Occipital lobe (tissue), 2 donors: ENCODE measurements around the gene HADH. TPM values are rescaled to one million over a fixed set of nuclear protein-coding genes. Genes with fewer than 3 reads are reported as not detected.
A peak's percentile ranks its signal among the peaks of the same experiment; 100 is the strongest.
"Not testable (repeated sequence)": the region's sequence is repeated elsewhere in the genome, so short reads cannot be mapped to it uniquely, and the experiment has no call there.

Experiments
- DNase-seq: peaks from one replicate; lab custom pipeline; 2025; lab: John Stamatoyannopoulos, UW
- total RNA-seq: library from RNA; depleted of rRNA; stranded (reverse); fragments of >200 nt; gene quantifications from one replicate; pipeline ENCODE4 v1.2.3, GENCODE V29; 2014

The HADH gene
- total RNA-seq = 10.1 TPM

DNA sequence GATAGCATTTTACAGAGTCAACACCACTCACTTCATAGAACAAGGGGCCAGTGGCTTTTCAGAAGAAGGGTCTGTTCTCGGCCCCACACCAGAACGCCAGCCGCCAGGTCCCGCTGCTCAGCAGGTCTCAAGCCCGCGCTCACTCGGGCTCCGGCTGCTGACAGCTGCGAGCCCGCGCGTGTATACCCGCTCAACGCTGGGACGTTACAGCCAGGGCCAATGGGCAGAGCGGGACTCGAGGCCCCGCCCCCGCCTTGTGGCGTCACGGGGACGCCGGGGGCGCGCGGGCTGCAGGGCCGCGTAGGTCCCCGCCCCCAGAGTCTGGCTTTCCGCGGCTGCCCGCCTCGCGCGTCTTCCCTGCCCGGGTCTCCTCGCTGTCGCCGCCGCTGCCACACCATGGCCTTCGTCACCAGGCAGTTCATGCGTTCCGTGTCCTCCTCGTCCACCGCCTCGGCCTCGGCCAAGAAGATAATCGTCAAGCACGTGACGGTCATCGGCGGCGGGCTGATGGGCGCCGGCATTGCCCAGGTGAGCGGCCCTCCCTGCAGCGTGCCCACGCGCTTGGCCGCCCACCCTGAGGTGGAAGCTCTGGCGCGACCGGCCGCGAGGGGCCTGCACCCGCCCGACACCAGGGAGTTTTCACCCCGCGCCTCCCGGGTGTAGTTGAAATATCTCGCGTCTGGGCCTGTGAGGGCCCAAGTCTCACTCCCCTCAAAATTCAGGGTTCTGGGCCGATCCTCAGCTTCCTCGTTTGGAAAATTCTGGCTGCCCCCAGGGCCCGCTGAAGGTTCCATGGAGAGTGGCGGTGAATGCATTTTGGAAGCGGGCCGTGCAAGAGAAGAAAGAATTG lies at the start of gene HADH:
TSS of gene HADH (plus strand) at position 353 of the 850 bp plus-strand sequence. CDS start at position 397, 44 bp downstream.
- peak; percentile 91 for DNase-seq

DNA sequence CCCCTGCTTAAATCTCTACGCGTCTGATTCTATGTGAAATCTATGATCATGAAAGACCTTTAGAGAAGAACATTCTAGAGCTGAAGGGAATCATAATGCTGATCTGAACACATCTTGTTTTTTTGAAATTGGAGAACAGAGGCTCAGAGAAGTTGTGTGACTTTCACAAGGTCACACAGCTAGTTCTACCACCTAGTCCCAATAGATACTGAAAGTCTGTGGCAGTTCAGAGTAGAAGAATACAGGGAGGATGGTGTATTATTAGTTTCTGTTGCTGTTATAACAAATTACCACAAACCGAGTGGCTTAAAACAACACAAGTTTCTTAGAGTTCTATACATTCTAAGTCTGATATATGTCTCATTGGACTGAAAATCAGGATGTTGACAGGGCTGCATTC lies 43.9 kb upstream of the HADH start:
- no peak for DNase-seq

DNA sequence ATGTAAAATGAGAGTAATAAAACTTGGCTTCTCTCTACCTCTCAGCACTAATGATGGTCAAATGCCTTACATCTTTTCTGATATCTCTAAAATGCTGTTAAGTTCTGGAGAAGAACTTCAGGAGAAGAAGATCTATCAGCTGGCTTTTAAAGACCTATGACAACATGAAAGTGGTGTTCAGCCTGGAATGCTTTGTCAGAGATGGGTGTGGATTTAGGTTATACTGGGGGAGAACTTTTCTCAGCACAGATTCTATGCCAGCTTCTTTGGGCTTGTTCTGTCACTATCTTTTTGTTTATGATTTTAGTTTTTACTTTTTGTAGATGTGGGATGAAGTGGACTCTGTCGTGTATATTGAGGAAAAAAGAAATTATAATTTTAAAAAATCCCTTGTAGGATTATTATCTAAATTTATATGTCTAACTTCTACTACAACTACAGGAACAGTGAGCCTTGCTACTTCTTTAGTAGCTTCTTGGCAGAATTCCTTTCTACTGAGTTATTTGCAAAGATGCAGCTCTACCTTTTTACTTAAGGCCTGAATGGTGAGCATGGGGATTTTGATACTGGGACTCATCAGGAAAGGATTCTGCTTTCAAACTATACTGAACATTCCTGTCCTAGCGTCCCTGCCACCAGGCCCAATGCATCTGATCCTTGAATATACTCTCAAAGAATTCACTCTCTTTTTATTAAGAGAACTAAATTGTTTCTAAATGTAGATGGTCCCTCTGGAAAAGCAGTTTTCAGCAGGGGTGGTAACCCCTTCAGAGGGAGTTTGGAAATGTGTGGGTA lies 38.7 kb upstream of the HADH start:
- no peak for DNase-seq

DNA sequence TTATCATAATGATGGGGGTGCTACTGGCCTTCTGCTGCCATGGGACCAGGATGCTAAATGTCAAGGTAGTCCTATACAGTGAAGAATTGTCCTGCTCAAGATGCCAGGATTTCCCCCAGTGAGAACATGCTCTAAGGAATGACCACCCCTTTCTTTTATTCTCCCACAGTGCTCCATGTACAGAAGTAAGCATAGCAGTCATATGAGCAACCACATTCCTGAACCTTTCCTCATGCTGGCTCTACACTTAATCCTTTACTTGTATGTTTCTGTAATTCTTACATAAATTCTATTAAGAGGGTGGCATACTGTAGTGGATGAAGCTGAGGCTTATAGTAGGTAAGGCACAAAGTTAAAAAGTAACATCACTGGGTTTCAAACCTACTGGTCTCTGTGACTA lies 38.1 kb upstream of the HADH start:
- no peak for DNase-seq

DNA sequence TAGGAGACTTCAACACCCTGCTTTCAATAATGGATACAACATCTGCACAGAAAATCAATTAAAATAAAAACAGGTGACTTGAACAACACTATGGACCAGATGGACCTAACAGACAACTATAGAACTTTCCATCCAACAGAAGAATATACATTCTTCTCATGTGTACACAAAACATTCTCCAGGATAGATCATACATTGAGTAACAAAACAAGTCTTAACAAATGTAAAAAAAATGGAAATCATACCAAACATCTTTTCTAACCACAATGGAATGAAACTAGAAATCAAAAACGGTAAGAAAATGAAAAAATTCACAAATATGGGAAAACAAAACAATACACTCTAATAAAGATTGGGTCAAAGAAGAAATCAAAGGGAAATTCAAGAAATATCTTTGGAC lies 33.7 kb upstream of the HADH start:
- DNase-seq = no peak

DNA sequence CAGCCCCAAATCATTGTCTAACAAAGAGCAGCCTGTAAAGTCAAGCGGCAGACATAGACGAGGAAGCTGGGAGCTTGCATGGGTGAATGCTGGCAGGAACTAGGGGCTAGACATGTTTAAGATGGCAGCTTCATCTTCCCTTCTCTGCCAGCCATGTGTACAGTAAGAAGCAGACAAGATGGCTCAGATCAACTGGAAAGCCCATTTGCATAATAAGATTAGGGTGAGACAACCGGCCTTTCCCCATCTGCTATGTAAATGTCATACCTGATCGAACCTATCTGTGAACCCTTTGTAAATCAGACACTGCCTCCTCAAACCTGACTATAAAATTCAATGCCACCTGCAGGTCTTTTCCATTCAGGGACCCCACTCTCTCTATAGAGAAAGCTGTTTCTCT lies 22.8 kb upstream of the HADH start:
- no peak for DNase-seq

DNA sequence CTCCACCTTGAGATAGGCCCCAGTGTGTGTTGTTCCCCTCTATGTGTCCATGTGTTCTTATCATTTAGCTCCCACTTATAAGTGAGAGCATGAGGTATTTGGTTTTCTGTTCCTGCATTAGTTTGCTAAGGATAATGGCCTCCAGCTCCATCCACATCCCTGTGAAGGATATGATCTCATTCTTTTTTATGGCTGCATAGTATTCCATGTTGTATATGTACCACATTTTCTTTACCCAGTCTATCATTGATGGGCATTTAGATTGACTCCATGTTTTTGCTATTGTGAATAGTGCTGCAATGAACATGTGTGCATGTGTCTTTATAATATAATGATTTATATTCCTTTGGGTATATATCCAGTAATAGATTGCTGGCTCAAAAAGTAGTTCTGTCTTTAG lies 22.2 kb upstream of the HADH start:
- not testable (repeated sequence) for DNase-seq

DNA sequence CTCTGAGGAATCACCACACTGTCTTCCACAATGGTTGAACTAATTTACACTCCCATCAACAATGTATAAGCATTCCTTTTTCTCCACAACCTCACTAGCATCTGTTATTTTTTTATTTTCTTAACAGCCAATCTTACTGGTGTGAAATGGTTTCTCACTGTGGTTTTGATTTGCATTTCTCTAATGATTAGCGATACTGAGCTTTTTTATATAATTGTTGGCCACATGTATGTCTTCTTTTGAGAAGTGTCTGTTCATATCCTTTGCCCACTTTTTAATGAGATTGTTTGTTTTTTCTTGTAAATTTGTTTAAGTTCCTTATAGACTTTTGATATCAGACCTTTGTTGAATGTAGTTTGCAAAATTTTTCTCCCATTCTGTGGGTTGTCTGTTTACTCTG lies 21.8 kb upstream of the HADH start:
- DNase-seq = not testable (repeated sequence)

DNA sequence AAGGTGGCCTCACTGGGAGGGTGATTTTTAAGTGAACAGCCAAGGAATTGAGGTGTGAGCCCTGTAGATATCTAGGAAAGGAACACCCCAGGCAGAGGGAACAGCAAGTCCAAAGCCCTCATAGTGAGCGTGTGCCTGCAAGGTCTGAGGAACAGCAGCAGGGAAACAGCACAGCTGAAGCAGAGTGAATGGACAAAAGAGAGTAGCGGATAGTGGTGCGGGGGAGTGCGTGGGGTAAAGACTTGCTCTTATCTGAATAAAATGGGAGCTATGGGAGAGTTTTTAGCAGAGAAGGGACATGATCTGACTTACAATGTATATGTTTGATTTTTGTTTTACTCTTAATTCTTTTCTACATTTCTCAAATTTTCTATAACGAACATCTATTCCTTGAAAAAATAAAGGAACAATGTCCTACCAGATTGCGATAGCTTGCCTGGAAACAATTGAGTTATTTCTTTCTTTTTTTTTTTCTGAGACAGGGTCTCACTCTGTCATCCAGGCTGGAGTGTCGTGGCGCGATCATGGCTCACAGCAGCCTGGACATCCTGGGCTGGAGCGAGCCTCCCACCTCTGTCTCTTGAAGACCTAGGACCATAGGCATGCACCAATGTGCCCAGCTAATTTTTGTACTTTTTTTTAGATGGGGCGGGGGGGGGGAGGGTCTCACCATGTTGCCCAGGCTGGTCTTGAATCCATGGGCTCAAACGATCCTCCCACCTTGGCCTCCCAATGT lies 19.5 kb upstream of the HADH start:
- no peak for DNase-seq

DNA sequence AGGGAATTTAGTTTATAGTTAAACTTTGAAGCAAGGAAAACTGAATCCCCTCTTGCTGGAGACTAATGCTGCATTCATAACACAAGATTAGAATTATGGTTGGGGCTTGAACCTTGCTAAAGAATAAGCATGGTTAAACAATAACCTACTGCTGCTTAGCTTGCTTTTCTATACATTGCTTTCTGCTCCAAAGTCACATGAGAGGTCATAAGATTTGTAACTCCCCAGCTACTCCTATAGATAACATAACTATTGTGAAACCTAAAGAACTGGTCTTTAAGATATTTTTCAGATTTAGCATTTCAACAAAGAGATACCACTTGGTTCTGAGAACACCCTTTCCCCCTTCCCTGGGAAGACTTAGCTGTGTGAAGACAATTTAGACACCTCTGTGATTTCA lies 17.1 kb upstream of the HADH start:
- DNase-seq = no peak

DNA sequence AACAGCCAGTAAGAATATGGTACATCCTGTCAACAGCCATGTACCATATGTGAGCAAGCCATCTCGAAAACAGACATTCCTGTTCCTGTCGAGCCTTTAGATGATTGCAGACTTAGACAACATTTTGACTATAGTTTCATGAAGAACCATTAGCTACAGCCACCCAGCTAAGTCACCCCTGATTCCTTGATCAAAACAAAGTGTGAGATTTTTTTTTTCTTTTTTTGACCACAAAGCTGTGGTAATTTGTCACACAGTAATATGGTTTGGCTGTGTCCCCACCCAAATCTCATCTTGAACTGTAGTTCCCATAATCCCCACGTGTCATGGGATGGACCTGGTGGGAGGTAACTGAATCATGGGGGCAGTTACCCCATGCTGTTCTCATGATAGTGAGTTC lies 15.2 kb upstream of the HADH start:
- DNase-seq = no peak

DNA sequence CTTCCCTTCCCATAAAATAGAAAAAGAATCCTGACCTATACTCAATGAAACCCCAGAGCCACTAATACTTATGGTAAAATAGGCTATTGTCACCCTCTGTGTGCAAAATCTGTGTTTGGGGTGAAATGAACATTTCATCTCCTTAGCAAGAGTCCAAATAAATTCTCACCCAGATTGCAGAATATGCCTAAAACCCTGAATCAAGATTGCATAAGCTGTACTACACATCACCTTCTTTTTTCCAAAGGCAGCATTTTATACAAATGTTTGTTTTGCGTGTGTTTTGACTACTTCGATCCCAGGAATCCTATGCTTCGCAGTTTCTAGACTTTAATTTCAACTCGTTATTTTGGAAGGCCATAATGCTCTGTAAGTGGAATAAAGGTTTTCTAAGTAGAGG lies 12.2 kb upstream of the HADH start:
- DNase-seq = no peak

DNA sequence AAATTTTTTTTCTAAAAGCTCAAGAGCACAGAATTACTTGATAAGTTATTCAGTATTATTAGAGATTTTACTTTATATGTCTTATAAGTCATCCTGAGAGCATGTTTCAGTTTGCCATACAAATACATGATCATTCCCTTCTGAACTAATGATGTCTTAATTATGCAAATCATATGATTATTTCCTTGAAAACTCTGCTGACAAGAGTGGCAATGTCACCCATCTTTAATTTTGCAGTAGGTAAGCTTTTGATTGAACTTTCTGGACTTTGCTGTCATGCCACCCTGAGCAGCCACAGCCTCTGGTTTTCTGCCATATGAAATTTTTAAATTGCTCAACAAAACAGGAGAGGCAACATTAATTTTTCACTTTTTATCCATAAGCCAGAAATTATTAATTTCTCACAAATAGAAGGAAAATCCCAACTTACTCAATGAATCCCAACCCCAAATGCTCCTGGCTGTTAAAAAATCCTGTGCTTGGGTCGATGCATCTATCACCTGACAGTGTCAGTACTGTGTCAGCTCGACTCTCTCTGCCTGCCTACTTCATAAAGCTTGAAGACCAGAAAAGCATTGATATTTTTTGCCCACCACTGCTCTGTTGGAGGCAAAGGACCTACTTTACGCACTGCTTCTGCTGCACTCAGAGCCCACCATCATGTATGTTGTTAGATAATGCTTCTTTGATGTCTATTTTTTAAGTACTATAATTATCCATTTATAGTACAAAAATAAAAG lies 11.6 kb upstream of the HADH start:
- DNase-seq = no peak

DNA sequence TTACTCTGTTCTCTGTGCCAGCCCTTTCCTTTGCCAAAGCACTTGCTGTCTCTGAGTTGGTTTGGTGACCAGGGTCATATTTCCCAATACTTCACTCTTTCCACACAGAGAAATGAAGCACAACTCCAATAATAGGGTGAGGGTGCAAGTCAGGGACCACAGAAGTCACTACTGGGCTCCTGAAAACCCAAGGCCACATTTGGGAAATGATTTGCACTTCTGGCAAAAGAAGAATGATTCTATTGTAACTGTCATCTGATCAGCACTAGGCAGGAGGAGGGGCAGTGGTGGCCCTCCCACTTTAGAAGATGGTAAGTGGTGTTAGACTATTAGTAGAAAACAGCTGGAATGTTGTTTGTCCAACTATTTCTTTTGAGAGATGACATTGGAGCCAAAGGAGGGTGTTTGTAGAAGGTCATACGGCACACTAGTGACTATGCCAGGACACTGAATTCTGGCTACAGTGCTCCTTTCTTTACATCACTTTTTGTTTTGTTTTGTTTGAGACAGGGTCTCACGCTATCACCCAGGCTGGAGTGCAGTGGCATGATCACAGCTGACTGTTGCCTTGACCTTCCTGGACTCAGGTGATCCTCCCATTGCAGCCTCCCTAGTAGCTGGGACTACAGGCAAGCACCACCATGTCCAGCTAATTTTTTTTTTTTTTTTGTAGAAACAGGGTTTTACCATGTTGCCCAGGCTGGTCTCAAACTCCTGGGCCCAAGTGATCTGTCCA lies 10.8 kb upstream of the HADH start:
- no peak for DNase-seq

DNA sequence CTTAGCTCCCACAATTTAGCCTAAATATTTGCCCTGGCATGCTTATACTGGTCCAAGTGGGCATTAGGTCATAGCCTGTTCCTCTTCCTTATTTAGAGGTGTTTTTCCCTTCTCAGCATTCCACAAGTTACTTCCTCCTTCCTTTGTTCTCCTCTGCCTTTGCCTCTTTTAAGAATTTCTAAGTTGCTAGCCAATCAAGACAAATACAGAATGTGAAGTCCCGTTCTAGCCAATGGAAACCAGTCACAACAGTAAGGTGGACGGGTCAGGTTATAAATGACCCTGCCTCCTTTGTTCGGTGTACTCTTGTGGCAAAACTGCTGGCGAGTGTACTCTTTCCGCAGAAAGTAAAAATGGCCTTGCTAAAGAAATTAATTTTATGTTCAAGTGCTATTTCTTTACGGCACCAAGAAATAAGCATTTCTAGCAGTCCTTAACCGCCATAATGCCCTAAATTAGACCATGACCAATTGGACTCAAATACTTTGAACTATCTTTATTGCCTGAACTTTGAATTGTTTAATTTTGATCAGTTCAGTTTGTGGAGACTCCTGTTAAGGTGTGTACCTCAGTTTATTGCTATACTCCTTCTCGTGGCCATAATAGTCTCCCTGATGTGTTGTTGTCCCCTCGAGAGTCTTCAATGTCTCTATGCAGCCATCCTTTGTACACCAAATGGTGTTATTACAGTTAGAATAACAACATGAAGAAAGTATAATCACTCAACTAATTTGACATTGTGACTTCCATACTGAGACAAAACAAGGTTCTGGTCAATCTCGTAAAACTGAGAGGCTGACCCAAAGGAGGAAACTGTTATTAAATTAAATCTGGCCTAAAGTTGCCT lies 1.6 kb upstream of the HADH start:
- no peak for DNase-seq

DNA sequence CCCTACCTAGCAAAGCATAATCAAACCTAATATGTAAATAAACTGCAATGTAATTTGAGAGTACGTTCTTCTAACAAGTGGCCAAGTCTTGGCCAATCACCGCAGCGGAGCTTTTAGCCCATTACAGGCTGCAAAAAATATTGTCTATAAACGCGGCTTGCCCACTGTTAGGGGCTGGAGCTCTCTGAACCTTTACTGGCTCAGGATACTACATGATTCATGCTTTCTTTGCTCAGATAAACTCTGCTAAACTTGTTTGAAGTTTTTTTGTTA lies 990 bp upstream of the HADH start:
- DNase-seq = no peak

DNA sequence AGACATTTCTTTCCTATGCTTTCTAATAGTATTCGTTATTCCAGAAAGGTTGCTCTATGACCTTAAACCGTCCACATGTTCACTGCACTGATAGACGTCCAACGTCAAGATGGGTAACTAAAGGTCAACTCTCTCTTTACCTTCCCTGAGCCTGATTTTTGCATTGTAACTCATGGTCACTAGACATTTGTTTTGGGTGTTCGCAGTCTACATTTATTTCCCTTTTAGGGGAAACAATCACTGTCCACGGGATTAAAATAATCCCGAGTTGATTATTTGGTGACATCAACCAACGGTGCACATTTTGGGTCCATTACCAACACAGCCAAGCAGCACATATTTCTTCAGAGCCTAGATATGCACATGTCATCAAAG lies 540 bp upstream of the HADH start:
- DNase-seq = no peak

DNA sequence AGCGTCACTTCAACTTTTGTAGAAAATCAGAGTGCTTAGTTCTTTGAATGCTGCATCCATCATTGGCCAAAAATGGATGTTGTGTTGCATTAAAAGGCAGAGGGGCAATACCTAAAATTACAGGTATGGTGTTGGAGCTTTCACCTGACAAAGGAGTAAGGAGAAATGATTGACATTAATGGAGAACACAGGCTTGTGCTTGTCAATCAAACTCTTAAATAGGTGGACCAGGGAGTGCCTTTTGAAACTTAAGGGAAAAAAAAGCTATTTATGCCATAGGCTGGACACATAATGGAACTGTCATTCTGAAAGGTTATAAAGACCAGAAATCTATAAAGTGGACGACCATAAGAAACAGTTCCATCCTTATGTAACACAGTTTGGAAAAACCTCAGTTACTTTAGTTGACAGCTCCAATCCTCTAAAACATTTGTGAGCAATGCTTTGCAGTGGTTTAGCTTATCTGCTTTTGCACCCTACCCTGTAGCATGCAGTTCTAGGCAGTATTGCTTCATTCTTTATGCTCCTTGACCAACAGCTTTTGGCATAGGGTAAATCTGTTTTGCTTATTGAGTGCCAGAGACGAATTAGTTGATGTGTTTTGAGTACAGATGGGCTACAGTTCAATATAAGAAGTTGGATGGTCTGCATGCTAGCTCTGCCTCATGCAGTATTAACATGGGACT lies 2.4 kb downstream of the HADH start:
- no peak for DNase-seq

DNA sequence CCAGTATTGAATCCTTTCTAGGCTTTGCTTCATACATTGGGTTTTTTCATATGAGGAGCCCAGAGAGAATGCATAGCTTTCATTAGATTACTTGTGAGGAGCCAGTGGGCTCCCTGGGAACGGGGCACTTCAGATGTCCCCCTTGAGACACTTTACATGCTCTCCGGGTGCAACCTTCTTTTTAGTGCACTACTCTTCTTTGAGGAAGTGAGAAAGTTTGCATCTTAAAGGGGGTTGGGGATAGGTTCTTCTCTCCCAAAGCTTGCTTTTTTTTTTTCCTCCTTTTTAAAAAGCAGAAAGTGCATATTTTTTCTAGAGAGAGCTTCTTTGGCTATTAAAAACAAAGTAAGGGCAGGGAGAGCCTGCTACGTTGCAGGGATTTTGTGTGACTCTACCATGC lies 4.3 kb downstream of the HADH start:
- no peak for DNase-seq

DNA sequence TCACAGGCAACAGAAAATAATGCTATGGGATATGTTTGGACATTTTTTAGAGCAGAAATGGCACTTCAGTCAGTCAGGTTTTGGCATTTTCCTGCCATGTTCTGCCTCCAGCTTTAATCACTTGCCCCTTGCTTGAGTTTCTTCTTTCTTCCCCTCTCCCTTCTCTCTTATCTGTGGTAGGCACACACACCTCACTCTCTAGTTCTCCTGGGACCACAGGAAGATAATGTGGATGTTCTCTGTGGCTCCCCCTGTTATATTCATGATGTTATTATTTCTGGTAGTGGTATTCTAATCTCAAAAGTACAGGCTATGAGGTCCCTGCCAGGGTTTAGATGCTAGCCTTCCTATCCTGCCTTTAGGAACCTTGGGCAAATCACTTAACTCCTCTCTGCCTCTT lies 5.2 kb downstream of the HADH start:
- no peak for DNase-seq
